ENCODE results near the gene CD5L.
A peak's percentile ranks its signal among the peaks of the same experiment; 100 is the strongest.

The CD5L gene

DNA sequence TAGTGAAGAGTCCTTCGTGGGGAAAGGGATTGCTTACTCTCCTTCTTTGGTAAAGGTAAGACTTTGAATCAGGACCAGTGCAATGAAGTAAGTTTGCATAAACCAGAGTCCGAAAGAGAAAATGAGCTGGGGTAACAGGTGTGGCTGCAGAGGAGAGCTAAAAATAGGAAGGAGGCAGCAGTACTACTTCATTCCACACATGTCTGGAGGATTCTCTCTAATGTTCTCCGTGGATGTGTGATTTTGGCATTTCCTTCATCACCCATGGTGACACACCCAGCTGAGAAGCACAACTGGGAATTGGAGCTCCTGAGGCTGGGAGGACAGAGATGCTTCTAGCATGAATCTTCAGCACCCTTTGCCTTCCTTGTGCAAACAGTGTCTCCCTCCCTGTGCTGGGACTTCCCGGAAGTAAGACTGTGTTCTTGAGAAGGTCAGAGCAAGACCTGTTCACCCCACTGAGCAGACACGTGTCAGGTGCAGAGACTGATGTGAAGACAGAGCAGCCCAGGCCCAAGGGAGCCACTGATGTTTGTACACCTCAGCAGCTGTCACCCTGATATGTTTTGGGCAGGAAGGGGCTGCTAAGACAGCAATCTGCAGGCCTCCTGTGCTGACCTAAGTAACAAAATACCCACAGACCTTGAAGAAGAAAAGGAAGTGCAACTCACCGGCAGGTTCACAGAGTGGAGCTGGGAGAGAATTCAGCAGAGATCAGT, 35.0 kb downstream of the CD5L start:
- no peak for DNase-seq

DNA sequence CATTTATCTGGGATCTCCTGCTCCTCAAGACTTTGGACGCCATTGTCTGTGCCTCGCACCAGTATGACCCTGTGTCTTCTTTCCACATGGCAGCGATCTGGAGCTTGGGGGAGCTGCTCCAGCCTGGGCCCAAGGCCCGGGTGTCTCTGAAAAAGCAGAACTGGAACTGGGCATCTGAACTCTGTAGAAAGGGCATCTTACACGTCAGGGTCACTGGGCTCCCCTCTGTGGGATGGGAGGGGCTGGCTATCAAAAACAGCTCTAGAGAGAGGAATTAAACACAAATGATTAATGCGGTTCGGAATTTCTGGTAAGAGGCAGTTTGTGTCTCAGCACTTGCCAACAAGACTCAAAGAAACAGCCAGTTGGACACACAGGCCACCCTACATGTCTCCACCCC, 37.8 kb downstream of the CD5L start:
- DNase-seq: no peak

GRCh38 chr1:157799996-157800395, 41.6 kb downstream of the CD5L start:
- no peak for DNase-seq

GRCh38 chr1:157798211-157798610, 43.4 kb downstream of the CD5L start:
- peak; percentile 35 for DNase-seq

- DNase-seq: no peak
These were observed 56.4 kb downstream of the CD5L start for GRCh38 chr1:157785248-157785647.

- no peak for DNase-seq
These were observed 56.8 kb downstream of the CD5L start for GRCh38 chr1:157784801-157785200.

DNA sequence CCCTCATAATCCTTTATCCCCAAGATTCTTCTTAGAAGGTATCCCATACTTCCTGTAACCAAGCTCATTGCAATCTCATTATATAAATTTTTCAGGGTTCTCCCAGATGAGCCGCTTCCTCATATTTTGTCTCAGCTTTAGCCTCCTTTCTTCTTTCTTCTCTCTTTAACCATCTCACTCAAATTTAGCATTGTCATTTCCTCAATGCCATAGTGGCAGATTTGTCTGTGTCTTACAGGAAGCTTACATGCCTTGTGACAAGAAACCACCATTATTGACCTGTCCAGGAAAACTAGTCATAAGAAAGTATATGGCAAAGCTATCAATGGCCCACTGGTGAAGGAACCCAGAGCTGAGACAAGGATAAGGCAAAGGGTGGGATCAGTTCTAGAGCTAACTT, 58.7 kb downstream of the CD5L start:
- DNase-seq: no peak

GRCh38 chr1:157781048-157781447, 60.6 kb downstream of the CD5L start:
- DNase-seq: no peak
